Urinary bladder (tissue), 4 donors: Measurements from ENCODE around the gene INAFM1. TPM values are rescaled to one million over a fixed set of nuclear protein-coding genes. Genes with fewer than 3 reads are reported as not detected.

ENCODE experiments used
- DNase-seq: peaks from one replicate; pipeline ENCODE4 v3.0.0-alpha.2; 2015; ENCODE audit errors: extremely low spot score
- H3K27ac ChIP-seq: one replicate; pipeline ENCODE4 v1.5.1; 2013; ENCODE audit warnings: low read depth, mild to moderate bottlenecking, moderate library complexity
- H3K36me3 ChIP-seq: one replicate; pipeline ENCODE4 v1.6.1; 2013; ENCODE audit warnings: mild to moderate bottlenecking, moderate library complexity; ENCODE audit not compliant: insufficient read depth
- H3K4me1 ChIP-seq: one replicate; pipeline ENCODE4 v1.6.1; 2013; ENCODE audit warnings: mild to moderate bottlenecking, moderate library complexity; ENCODE audit not compliant: insufficient read depth
- H3K4me3 ChIP-seq: one replicate; pipeline ENCODE4 v1.5.1; 2013; ENCODE audit warnings: low read depth, low read length
- WGBS: extraction: QIAGEN DNeasy Blood & Tissue Kit; methylation state at CpG from one replicate; pipeline ENCODE4 v1.1.7; 2013; 5-methylcytosine and 5-hydroxymethylcytosine counted together
- polyA plus RNA-seq: library from polyadenylated mRNA; stranded (reverse); fragments of 200-250 nt; gene quantifications from one replicate; pipeline ENCODE4 v1.2.3, GENCODE V29; 2013
- total RNA-seq: library from RNA; depleted of rRNA; stranded (reverse); fragments of >200 nt; gene quantifications from one replicate; pipeline ENCODE4 v1.2.3, GENCODE V29; 2014
- donor health status: healthy with polysubstance abuse.
- donor health status: healthy.

The INAFM1 gene
- total RNA-seq (2.8 TPM), polyA plus RNA-seq (32.0 TPM)

GRCh38 chr19:47274071-47274890, at the start of gene INAFM1:
TSS of gene INAFM1 (plus strand) at chr19:47274885. CDS start at chr19:47274920, 35 bp downstream.
- Histone ChIP-seq H3K36me3 (no peaks in the 10 kb centered on the region), H3K4me1 (peaks cover 2% of the 10 kb centered on the region), H3K27ac (peak within 1 kb of the TSS; percentile 98), H3K4me3 (peak within 1 kb of the TSS; percentile 68)
- 2% methylated on average over 72 of the region's 72 CpGs for WGBS
- DNase-seq: peak; percentile 88

GRCh38 chr19:47225746-47226425, 48.8 kb upstream of the INAFM1 start:
- no peak for DNase-seq
- 3% methylated on average over 59 of the region's 59 CpGs for WGBS
- no peaks in the 10 kb centered on the region for H3K36me3 ChIP-seq
- peak overlapping the region; percentile 98 for H3K27ac ChIP-seq
- H3K4me3 ChIP-seq: peak overlapping the region; percentile 45
- H3K4me1 ChIP-seq: no peaks in the 10 kb centered on the region

DNA sequence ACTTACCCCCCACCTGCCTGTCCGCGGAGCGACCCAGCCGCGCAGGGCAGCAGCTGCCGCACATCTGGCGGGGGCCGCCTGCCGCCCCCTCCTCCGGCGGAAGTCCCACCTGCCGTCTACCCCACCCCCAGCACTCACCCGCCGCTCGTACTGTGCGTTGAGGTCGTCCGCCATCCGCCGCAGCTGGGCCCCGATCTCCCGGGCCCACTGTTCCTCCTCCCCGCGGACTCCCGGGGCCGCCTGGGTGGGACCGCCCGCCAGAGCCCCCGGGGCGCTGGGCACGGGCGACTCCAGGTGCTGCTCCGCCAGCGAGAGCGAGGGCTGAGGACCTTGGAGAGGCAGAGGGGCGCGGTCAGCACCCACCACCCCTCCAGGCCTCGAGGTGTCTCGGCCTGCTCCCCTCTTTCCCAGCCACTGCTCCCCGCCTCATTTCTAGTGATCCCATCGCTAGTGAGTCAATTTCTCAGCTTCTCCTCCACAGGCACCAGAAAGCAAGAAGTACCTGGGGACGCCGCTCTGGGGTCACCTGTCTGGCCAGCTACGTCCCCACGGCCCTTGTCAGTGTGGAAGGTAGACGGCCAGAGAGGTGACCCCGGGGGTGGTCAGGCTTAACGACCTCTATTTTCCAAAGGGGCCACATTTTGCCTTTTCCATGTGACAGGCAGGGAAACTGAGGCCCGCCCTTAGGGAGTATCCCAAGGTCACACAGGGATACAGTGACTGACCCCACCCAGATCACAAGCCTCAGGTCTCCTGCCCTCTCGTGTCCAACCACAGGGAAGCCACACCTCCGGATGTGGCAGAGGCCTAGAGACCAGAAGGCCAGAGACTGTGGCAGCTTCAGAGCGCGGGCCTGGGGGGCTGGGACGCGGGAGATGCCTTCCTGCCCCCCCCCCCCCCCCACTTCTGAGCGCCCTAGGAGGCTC, 48.0 kb upstream of the INAFM1 start:
- Histone ChIP-seq H3K4me1 (no peaks in the 10 kb centered on the region), H3K27ac (peak overlapping the region; percentile 98), H3K4me3 (peak overlapping the region; percentile 55), H3K36me3 (no peaks in the 10 kb centered on the region)
- no peak for DNase-seq
- 7% methylated on average over 56 of the region's 56 CpGs for WGBS

GRCh38 chr19:47227352-47228167, 47.1 kb upstream of the INAFM1 start:
- H3K4me1 ChIP-seq: no peaks in the 10 kb centered on the region

DNA sequence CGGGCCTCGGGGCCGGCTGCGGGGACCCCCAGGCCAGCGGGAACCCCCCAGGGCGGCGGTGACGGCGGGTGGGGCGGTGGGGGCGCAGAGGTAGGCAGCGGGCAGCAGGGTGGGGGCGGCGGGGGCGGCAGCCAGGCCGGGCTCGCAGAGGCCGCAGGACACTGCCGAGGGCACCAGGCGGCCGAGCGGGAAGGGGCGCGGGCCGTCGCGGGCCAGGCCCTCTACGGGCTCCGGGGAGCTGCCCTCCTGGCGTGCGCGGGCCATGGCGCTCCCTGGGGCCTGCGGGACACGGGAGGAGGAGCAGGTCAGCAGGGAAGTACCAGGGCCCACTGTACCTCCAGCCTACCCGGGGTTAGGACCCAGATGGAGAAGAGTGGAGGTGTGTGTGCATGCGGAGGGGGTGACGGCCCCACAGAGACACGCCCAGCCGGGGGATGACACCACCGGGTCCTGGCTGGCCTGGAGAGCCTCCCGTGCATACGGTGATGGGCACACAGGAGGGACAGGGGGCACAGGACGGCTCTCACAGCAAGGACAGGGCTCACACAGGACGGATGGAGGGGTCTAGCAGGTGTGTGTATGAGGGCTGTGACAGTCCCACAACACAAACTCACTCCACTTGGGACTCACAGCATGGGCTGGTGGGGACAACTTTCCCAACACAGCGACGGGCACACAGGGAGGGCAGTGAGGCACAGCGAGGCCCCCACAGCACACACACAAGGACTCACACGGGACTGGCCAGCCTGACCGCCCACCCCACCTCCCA, 46.3 kb upstream of the INAFM1 start:
- peak overlapping the region; percentile 55 for H3K4me3 ChIP-seq
- no peaks in the 10 kb centered on the region for H3K4me1 ChIP-seq
- H3K36me3 ChIP-seq: no peaks in the 10 kb centered on the region
- H3K27ac ChIP-seq: peak overlapping the region; percentile 98
- DNase-seq: no peak
- 6% methylated on average over 50 of the region's 50 CpGs for WGBS

More at GRCh38 chr19:47227352-47228167, 47.1 kb upstream of the INAFM1 start:
- 4% methylated on average over 27 of the region's 27 CpGs for WGBS
- Histone ChIP-seq H3K4me3 (peak overlapping the region; percentile 55), H3K27ac (peak overlapping the region; percentile 98), H3K36me3 (no peaks in the 10 kb centered on the region)
- DNase-seq: no peak

- Histone ChIP-seq H3K4me3 (peak overlapping the region; percentile 83), H3K4me1 (no peaks in the 10 kb centered on the region), H3K27ac (peak overlapping the region; percentile 98), H3K36me3 (no peaks in the 10 kb centered on the region)
- WGBS: 26% methylated on average over 10 of the region's 10 CpGs
- no peak for DNase-seq
These were observed 45.6 kb upstream of the INAFM1 start for GRCh38 chr19:47228937-47229675.

DNA sequence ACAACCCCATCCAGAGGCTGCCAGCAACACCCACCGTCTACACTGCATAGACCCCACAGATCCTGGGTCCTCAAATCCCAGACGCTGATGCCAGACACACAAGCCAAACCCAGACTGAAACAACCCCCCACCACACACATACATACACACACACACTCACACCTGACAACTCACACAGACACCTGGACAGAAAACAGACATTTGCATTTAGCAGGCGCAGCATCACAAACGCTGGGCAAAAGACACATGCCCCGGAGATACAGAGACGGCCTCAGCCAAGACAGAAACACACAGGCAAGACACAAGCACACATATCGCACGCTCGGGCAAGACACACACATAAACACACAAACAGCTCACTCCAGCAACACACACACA, 45.0 kb upstream of the INAFM1 start:
- no peak for DNase-seq

GRCh38 chr19:47230054-47230920, 44.4 kb upstream of the INAFM1 start:
- Histone ChIP-seq H3K4me3 (peak overlapping the region; percentile 83), H3K4me1 (no peaks in the 10 kb centered on the region)

More for the DNA sequence above, 45.0 kb upstream of the INAFM1 start:
- H3K4me3 ChIP-seq: peak overlapping the region; percentile 83
- H3K4me1 ChIP-seq: no peaks in the 10 kb centered on the region
- 6% methylated on average over 9 of the region's 9 CpGs for WGBS
- no peaks in the 10 kb centered on the region for H3K36me3 ChIP-seq
- H3K27ac ChIP-seq: peak overlapping the region; percentile 63

GRCh38 chr19:47230921-47231214, 43.8 kb upstream of the INAFM1 start, which contains the start of gene BBC3:
TSS of gene BBC3 (minus strand) at chr19:47231199. CDS start at chr19:47228431, 2,768 bp downstream.
- Histone ChIP-seq H3K36me3 (no peaks in the 10 kb centered on the region), H3K27ac (peak within 1 kb of the TSS; percentile 86), H3K4me3 (peak within 1 kb of the TSS; percentile 83), H3K4me1 (no peaks in the 10 kb centered on the region)
- no peak for DNase-seq
- under 1% methylated on average over 43 of the region's 43 CpGs for WGBS

More at GRCh38 chr19:47230054-47230920, 44.4 kb upstream of the INAFM1 start:
- DNase-seq: no peak
- Histone ChIP-seq H3K36me3 (no peaks in the 10 kb centered on the region), H3K27ac (peak overlapping the region; percentile 86)
- WGBS: 1% methylated on average over 84 of the region's 84 CpGs

DNA sequence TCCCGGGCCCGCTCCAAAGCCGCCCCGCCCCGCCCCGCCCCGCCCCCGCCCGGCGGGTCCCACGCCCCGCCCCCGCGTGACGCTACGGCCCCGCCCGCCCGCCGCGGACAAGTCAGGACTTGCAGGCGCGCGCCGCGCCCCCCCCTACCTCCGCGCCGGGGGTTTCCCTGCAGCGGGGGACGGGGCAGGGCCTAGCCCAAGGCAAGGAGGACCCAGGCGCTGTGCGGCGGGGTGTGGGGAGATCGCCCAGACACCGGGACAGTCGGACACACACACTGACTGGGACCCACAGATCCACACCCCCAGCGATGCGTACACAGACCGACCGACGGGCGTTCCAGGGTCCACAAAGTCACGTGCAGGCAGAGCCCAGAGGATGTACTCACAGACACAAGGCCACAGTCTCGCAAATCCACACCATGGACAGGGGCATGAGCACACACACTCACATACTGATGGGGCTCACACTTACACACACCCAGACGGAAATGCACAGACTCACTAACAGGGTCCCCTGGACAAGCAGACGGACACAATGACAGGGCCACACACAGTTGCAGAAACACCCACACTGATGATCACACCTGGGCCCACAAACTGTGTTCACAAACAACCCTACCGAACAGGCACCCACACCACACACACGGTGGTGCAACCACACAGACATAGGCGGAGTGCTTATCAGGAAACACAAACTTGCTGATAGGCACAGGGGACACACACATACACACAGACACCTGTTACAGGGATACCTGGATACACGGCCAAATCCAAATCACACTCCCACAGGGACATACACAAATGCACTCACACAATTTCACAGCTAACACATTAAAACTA, 43.2 kb upstream of the INAFM1 start:
- no peaks in the 10 kb centered on the region for H3K4me1 ChIP-seq
- 8% methylated on average over 42 of the region's 51 CpGs for WGBS
- peak overlapping the region; percentile 39 for H3K27ac ChIP-seq
- H3K4me3 ChIP-seq: peak overlapping the region; percentile 83
- no peak for DNase-seq
- no peaks in the 10 kb centered on the region for H3K36me3 ChIP-seq
